GM21717 (cell line): Measurements from ENCODE around the gene SCO2.

Source experiments
- ATAC-seq: cut with Tn5 transposase; IDR thresholded peaks from one replicate; pipeline ENCODE4 v1.9.1; 2021; ENCODE audit warnings: mild to moderate bottlenecking, moderate library complexity; ENCODE audit not compliant: unreplicated experiment

The SCO2 gene

GRCh38 chr22:50532824-50533796 lies 7.7 kb upstream of the SCO2 start:
- no peak for ATAC-seq

GRCh38 chr22:50531962-50532674 lies 6.7 kb upstream of the SCO2 start:
- no peak for ATAC-seq

- no peak for ATAC-seq
Measured at GRCh38 chr22:50531546-50531961, 6.2 kb upstream of the SCO2 start.

- no peak for ATAC-seq
Measured at GRCh38 chr22:50530877-50531545, 5.6 kb upstream of the SCO2 start.

DNA sequence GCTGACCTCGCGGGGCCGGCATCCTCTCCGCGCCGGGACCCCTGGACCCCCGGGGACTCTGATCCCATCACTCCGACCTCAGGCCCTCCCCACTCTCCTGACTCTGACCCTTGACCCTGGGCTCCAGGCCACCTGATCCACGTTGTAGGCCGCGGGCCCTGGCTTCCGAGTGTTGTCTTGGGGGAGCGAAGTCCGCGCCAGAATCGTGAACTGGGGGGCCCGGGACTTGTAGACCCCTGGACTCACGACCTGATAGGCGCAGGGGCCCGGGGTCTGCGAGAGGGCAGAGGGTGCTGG lies 5.1 kb upstream of the SCO2 start:
- no peak for ATAC-seq

DNA sequence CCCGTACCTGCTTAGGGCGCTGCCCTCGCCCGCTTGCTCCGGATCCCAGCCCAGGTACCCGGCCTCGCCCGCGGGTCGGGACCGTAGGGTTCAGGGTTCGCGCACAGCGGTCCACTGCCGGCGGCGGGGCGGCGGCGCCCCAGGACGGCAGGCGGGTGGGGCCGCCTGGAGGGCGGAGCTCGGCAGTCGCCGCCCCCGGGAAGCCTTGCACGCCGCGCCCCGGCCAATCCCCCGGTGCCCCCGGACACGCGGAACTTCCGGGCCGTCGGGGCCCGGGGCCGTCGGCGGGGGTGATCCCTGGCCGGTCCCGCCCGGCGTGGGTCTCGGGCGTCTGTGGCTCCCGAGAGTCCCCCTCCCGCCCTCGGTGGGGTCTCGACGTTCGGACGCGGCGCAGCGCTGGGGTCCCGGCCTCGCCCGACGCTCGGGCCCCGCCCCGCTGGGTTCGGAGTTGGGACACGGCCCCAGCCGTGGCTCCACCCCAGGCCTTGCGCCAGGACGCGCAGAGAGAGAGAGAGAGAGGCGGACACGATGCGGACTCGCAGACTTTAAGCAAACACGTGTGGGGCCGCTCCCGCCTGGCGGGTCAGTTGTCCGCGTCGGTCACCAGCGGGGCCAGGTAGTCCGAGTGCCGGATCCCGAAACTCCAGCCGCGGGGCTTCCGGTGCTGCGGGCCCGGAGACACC lies 4.6 kb upstream of the SCO2 start, which contains the start of gene TYMP:
Gene TYMP, minus strand, starts transcription at position 116 of the 683 bp plus-strand sequence. CDS start 303 bp downstream, outside the sequence.
- ATAC-seq, result no peak

DNA sequence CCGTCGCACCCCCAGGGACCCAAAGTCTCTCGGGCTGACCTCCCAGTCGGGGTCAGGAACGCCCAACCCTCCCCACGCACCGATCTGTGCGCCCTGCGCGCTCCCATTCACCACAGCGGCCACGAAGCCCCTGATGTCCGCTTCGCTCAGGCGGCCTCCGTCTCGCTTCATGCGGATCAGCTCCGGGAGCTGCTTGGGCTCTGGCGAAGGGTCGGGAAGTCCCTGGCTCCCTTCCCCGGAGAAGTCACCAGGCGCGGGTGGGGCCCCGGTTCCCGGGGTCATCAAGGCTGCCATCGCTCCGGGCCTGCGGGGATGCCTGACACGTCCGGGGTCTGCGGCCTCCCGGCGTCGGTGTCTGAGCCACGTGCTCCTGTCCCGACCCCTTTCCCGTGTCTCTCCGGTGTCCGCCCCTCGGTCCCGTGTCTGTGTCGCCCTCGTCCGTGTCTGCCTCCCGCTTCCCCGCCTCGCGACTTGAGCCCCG lies 4.1 kb upstream of the SCO2 start:
- ATAC-seq, result no peak

GRCh38 chr22:50528682-50529415 lies 3.5 kb upstream of the SCO2 start:
- ATAC-seq, result no peak

- no peak for ATAC-seq
Measured at GRCh38 chr22:50527921-50528681, 2.7 kb upstream of the SCO2 start.

DNA sequence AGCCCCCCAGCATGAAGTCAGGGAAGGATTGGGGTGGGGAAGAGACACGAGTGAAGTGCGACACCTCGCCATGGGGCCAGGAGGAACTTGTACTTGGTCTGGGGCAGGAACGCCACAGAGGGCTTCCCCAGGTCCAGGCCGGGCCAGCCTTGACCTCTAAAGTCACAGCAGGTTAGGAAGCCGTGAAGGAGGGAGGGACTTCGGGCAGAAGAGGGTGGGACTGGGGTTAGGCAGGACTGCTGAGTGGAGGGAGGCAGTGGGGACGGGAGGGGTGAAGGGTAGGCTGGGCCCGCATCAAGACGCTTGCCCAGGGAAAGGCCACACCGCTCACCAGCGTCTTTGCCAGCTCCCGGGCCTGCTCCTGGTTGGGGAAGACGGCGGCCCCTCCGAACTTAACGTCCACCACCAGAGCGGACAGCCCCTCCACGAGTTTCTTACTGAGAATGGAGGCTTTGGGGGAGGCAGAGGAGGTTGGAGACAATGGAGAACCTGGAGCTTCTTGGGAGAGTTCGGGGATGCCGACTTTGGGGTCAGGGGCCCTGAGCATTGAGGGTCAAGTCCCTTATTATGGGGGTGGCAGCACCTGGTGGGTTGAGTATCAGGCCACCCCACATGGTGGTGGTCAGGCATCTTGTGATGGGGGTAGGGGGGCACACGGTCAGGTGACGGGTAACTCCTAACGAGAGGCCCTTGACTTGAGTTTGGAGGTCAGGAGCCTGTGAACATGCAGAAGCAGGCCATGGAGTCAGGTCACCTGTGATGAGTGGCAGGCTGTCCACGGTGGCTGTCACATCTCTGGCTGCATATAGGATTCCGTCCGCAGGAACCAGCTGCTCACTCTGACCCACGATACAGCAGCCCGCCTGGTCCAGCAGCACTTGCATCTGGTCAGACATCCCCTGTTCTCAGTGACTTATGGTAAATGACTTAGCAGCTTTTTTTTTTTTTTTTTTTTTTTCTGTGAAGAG lies 1.7 kb upstream of the SCO2 start:
- peak; percentile 1 for ATAC-seq

- ATAC-seq, result peak; percentile 21
Measured at GRCh38 chr22:50526108-50526833, 873 bp upstream of the SCO2 start.

DNA sequence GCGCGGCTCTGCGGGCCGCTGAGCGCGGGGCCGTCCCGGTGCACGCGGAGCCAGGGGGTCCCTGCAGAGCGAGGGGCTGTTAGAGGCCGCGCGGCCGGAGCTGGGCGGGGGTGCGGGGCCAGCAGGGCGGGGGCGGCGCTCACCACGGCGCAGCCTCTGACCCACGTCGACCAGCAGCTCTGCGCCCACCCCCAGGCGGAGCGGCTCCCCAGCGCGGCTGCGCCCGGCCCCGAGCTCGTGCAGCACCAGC lies 385 bp upstream of the SCO2 start:
- ATAC-seq, result no peak

DNA sequence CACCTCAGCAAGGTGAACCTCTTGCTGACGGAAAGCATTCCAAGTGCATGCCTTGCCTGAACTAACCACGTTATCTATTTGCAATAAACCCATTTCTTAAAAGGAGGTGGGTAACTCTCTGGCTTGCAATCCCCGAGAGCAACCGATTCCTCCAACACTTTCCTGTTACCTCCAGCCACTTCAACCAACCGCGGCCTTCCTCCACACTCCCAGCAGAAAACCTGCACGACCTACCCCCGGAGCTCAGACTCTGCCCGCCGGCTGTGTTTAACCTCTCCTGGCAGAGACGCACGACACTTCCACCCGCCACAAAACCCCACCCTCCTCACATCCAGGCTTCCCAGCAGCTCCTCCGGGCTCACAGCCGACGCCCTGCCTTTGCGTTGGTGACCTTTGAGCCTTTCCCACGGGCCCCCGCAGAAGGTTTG lies 708 bp downstream of the SCO2 start:
- no peak for ATAC-seq

- ATAC-seq, result no peak
Measured at GRCh38 chr22:50523806-50524675, 1.4 kb downstream of the SCO2 start.

DNA sequence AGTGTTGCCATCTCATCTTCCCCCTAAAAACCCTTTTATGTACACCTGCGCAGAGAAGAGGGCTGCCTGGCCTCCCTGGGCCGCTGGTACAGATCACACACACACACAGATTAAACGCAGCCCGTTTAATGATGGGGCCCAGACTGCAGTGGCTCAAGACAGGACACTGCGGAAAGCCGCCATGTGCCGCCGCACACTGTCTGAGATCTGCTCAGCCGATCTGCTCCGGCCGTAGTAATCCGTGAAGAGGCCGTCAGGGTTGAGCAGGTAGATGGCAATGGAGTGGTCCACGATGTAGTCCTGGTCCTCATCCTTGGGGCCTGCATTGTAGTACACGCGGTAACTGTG lies 2.0 kb downstream of the SCO2 start:
- no peak for ATAC-seq

DNA sequence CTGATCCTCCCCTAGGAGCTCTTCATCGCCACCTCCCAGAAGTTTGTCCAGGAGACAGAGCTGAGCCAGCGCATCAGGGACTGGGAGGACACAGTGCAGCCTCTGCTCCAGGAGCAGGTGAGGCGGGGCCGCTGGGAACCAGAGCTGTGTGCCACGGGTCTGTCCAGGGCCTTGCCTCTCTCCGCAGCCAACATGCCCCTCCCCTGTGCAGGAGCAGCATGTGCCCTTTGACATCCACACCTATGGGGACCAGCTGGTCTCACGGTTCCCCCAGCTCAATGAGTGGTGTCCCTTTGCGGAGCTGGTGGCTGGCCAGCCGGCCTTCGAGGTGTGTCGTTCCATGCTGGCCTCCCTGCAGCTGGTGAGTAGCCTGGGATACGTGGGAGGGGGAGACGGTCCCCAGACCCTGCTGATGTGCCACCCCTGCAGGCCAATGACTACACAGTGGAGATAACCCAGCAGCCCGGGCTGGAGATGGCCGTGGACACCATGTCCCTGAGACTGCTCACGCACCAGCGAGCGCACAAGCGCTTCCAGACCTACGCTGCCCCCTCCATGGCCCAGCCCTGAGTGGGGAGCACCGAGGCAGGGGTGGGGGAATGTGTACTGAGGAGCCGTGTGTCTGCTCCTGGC lies 2.5 kb downstream of the SCO2 start:
- no peak for ATAC-seq
